ENCODE measurements around the gene FSIP1. TPM values are rescaled to one million over a fixed set of nuclear protein-coding genes. Genes with fewer than 3 reads are reported as not detected.

Gene FSIP1
- total RNA-seq, 3 donors from 2014 or later = 0.22 to 0.69 (median 0.38) TPM

DNA sequence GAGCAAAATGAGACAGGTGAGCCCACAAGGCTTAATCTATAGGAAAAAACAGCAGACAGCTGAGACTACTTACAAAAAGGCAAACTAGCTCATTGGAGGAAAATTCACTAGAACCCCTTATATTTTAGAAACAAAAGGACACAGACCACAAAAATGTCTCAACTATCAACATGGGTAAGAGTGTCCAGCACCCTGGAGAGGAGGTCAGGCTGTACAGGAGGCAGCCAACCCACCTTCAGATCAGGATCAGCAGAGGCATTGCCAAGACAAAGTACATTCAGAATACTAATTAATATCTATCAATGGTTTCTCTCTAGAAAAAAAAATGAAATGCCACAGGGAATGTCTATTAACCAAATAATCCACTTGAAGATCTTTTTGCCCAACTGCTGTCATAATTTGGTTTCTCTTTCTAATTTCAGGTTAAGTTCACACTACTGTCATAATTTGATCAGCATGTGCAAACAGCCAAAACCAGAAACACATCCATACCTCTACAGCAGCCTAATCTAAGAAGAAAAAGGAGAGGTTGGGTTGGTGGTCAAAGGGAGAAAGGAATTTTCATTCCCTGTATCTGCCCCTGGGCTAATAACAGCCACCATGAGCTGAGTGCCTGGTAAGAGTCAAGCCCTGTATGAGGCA, 227.8 kb downstream of the FSIP1 start:
- ATAC-seq = no peak
- no peak for DNase-seq
- Mint-ChIP-seq H3K4me3 (no peak overlapping the region), H3K9me3 (no peaks in the 10 kb centered on the region), H3K36me3 (ENCODE audit: insufficient read depth) (no peaks in the 10 kb centered on the region), H3K4me1 (ENCODE audit: low read depth) (no peaks in the 10 kb centered on the region), H3K27me3 (ENCODE audit: low read depth) (no peaks in the 10 kb centered on the region)

DNA sequence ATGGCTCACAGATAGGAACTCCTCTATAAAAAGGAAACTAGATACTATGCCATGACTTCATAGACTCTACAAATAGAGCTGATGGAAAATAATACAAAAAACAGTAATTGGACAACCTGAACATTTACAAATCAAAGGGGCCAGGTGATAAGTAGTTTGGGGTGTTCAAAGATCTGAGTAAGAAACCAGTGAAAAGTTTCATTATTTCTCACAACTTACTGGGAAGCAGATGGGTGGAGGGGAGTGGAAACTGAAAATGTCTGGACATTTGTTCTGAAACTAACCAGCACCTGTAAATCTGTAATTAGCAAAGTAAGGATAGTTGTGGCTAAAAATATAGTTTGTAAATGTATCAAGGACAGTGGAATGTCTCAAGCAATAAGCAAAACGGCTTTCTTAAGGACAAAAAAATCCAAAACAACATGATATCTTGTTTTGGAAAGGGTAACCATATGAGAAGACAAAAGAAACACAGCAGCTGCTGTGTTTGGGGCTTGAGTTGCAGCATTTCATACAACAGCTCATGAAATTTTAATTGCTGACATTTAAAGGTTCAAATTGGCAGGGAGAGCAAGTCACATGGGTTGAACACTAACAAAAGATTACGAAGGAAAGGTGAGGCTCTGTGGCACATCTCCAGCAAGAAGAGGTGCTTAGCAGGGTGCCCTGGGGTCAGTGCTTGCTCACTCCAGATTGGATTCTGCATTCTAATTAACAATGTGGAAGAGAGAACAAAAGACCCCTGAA, 228.5 kb downstream of the FSIP1 start:
- no peaks in the 10 kb centered on the region for H3K36me3 Mint-ChIP-seq (ENCODE audit: insufficient read depth)

GRCh38 chr15:39552556-39552955, 230.1 kb downstream of the FSIP1 start:
- H3K4me1 Mint-ChIP-seq (ENCODE audit: low read depth) = no peaks in the 10 kb centered on the region
- H3K36me3 Mint-ChIP-seq (ENCODE audit: insufficient read depth) = no peaks in the 10 kb centered on the region
- no peak overlapping the region for H3K4me3 Mint-ChIP-seq
- peaks cover 5% of the 10 kb centered on the region for H3K27me3 Mint-ChIP-seq (ENCODE audit: low read depth)
- DNase-seq (no peak), ATAC-seq (no peak)
- H3K9me3 Mint-ChIP-seq = no peaks in the 10 kb centered on the region

More for the DNA sequence above, 228.5 kb downstream of the FSIP1 start:
- Mint-ChIP-seq H3K27me3 (ENCODE audit: low read depth) (peaks cover 1% of the 10 kb centered on the region), H3K9me3 (no peaks in the 10 kb centered on the region), H3K4me3 (no peak overlapping the region), H3K4me1 (ENCODE audit: low read depth) (no peaks in the 10 kb centered on the region)
- DNase-seq = no peak
- ATAC-seq = no peak

GRCh38 chr15:39551476-39551875, 231.2 kb downstream of the FSIP1 start:
- DNase-seq (no peak), ATAC-seq (no peak)
- Mint-ChIP-seq H3K27me3 (ENCODE audit: low read depth) (peaks cover 5% of the 10 kb centered on the region), H3K4me1 (ENCODE audit: low read depth) (no peaks in the 10 kb centered on the region), H3K9me3 (no peaks in the 10 kb centered on the region), H3K36me3 (ENCODE audit: insufficient read depth) (no peaks in the 10 kb centered on the region), H3K4me3 (no peak overlapping the region)

Other genes starting within 250 kb of the FSIP1 start
- gene THBS1, start 201.8 kb downstream of the FSIP1 start, total RNA-seq = 1 to 10 TPM; 1.3 to 2.8 (median 2.0) TPM
- gene GPR176, start 137.4 kb upstream of the FSIP1 start, total RNA-seq = under 1 TPM; 0.13 to 0.19 (median 0.13) TPM
- gene EIF2AK4, start 151.3 kb upstream of the FSIP1 start, total RNA-seq = 10 to 100 TPM; 17.6 to 20.9 (median 19.5) TPM